Mesendoderm (in vitro differentiated cells): ENCODE measurements around the gene MPZL2.

ENCODE experiments used
- DNase-seq: peaks from one replicate; pipeline ENCODE4 v3.0.0; 2013
- H2AK5ac ChIP-seq: 2 replicates; pipeline ENCODE4 v1.6.1; 2013; ENCODE audit warnings: low read length, inconsistent platforms
- H2BK120ac ChIP-seq: 2 replicates; pipeline ENCODE4 v1.6.1; 2013; ENCODE audit warnings: low read depth, mild to moderate bottlenecking, low read length, moderate library complexity, mixed read lengths
- H2BK15ac ChIP-seq: replicated peaks from 2 replicates; pipeline ENCODE4 v1.6.1; 2013; ENCODE audit warnings: low read depth, mild to moderate bottlenecking, moderate library complexity
- H2BK5ac ChIP-seq: 2 replicates; pipeline ENCODE4 v1.6.1; 2013; ENCODE audit warnings: low read length, inconsistent platforms
- H3K18ac ChIP-seq: 2 replicates; pipeline ENCODE4 v1.6.1; 2013; ENCODE audit warnings: mild to moderate bottlenecking, low read length, mixed read lengths
- H3K23ac ChIP-seq: one replicate; pipeline ENCODE4 v1.6.1; 2013; ENCODE audit warnings: low read length
- H3K27ac ChIP-seq: 2 replicates; pipeline ENCODE4 v1.5.1; 2013; ENCODE audit warnings: low read depth, mild to moderate bottlenecking, inconsistent platforms, low read length, moderate library complexity
- H3K27me3 ChIP-seq: 2 replicates; pipeline ENCODE4 v1.6.1; 2013; ENCODE audit warnings: low read length, control low read depth, mild to moderate bottlenecking, inconsistent platforms; ENCODE audit not compliant: insufficient read depth, poor library complexity
- H3K36me3 ChIP-seq: 2 replicates; pipeline ENCODE4 v1.6.1; 2013; ENCODE audit warnings: low read length, inconsistent platforms; ENCODE audit not compliant: control insufficient read depth, insufficient read depth
- H3K4ac ChIP-seq: one replicate; pipeline ENCODE4 v1.6.1; 2013; ENCODE audit warnings: low read depth, mild to moderate bottlenecking, low read length, moderate library complexity
- H3K4me1 ChIP-seq: 2 replicates; pipeline ENCODE4 v1.6.1; 2013; ENCODE audit warnings: low read depth, low read length, inconsistent platforms; ENCODE audit not compliant: control insufficient read depth
- H3K4me2 ChIP-seq: 2 replicates; pipeline ENCODE4 v1.6.1; 2013; ENCODE audit warnings: low read length
- H3K4me3 ChIP-seq: 2 replicates; pipeline ENCODE4 v1.5.1; 2013; ENCODE audit warnings: mild to moderate bottlenecking, low read length
- H3K56ac ChIP-seq: one replicate; pipeline ENCODE4 v1.6.1; 2013; ENCODE audit warnings: low read length
- H3K79me1 ChIP-seq: 2 replicates; pipeline ENCODE4 v1.6.1; 2013; ENCODE audit warnings: low read length, inconsistent platforms
- H3K79me2 ChIP-seq: 2 replicates; pipeline ENCODE4 v1.6.1; 2013; ENCODE audit warnings: mild to moderate bottlenecking, low read length; ENCODE audit not compliant: control insufficient read depth, insufficient read depth
- H3K9ac ChIP-seq: 2 replicates; pipeline ENCODE4 v1.6.1; 2013; ENCODE audit warnings: low read length, inconsistent platforms
- H4K5ac ChIP-seq: one replicate; pipeline ENCODE4 v1.6.1; 2013; ENCODE audit warnings: low read length
- H4K8ac ChIP-seq: one replicate; pipeline ENCODE4 v1.6.1; 2013; ENCODE audit warnings: low read depth, mild to moderate bottlenecking, control low read depth, low read length, moderate library complexity
- WGBS: extraction: QIAGEN DNeasy Blood & Tissue Kit; methylation state at CpG from one replicate; pipeline ENCODE4 v1.1.7; 2013; ENCODE audit warnings: low lambda C conversion rate, missing lambda C conversion rate; ENCODE audit not compliant: insufficient coverage; ENCODE audit errors: extremely low coverage; 5-methylcytosine and 5-hydroxymethylcytosine counted together

MPZL2 gene

DNA sequence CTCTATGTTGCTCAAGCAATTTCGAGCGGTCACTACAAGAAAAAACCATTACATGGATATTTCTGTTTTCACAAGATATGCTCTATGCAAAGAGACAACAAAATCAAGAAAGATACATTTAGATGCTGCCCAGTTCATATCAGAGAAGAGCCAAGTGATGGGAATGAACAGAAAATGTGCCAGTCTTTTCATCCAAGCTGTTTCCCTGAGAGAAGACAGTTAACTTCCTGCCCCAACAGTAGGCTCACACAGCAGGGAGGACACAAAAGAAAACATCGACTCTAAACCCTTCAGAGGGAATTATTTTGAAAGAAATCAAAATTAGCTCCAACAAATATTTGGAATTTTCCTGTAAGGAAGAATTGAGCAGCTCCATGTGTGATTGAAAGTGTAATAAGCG, 50.9 kb downstream of the MPZL2 start:
- Histone ChIP-seq H2BK120ac (no peak overlapping the region), H3K27me3 (no peaks in the 10 kb centered on the region), H3K9ac (no peak overlapping the region), H2BK5ac (no peak overlapping the region), H3K23ac (no peak overlapping the region), H3K4me2 (no peak overlapping the region), H3K4me1 (peaks cover 6% of the 10 kb centered on the region), H3K36me3 (no peaks in the 10 kb centered on the region), H4K5ac (no peak overlapping the region), H3K56ac (no peak overlapping the region), H3K18ac (no peak overlapping the region), H2BK15ac (no peak overlapping the region), H3K4me3 (no peak overlapping the region), H2AK5ac (no peak overlapping the region), H3K27ac (no peak overlapping the region), H3K79me2 (no peaks in the 10 kb centered on the region), H3K79me1 (no peaks in the 10 kb centered on the region), H3K4ac (no peak overlapping the region), H4K8ac (no peak overlapping the region)
- 100% methylated on average over 1 of the region's 4 CpGs for WGBS
- DNase-seq = no peak

GRCh38 chr11:118212781-118213191, 51.3 kb downstream of the MPZL2 start:
- no peak overlapping the region for H2BK5ac ChIP-seq
- peaks cover 6% of the 10 kb centered on the region for H3K4me1 ChIP-seq
- H3K27me3 ChIP-seq = no peaks in the 10 kb centered on the region
- no peak overlapping the region for H3K27ac ChIP-seq
- H3K4me3 ChIP-seq = no peak overlapping the region
- no peaks in the 10 kb centered on the region for H3K36me3 ChIP-seq
- no peak overlapping the region for H3K23ac ChIP-seq
- peak; percentile 12 for DNase-seq
- H3K56ac ChIP-seq = no peak overlapping the region
- H3K79me1 ChIP-seq = no peaks in the 10 kb centered on the region
- H3K79me2 ChIP-seq = no peaks in the 10 kb centered on the region
- no peak overlapping the region for H3K18ac ChIP-seq
- no peak overlapping the region for H3K4me2 ChIP-seq
- H2BK120ac ChIP-seq = no peak overlapping the region
- H2AK5ac ChIP-seq = no peak overlapping the region
- H3K9ac ChIP-seq = no peak overlapping the region
- no peak overlapping the region for H2BK15ac ChIP-seq
- H4K5ac ChIP-seq = no peak overlapping the region
- no peak overlapping the region for H4K8ac ChIP-seq
- H3K4ac ChIP-seq = no peak overlapping the region
- WGBS = no CpG with 5 or more reads among the region's 2 CpGs

GRCh38 chr11:118212131-118212725, 51.9 kb downstream of the MPZL2 start:
- no peak overlapping the region for H3K4me2 ChIP-seq
- H2AK5ac ChIP-seq = no peak overlapping the region
- H2BK5ac ChIP-seq = no peak overlapping the region
- no peak overlapping the region for H2BK15ac ChIP-seq
- no peaks in the 10 kb centered on the region for H3K27me3 ChIP-seq
- no peak overlapping the region for H3K56ac ChIP-seq
- no peaks in the 10 kb centered on the region for H3K36me3 ChIP-seq
- no peak overlapping the region for H4K5ac ChIP-seq
- H3K4me3 ChIP-seq = no peak overlapping the region
- no peaks in the 10 kb centered on the region for H3K79me2 ChIP-seq
- no peak overlapping the region for H3K27ac ChIP-seq
- no peak overlapping the region for H3K4ac ChIP-seq
- no peak overlapping the region for H3K9ac ChIP-seq
- H2BK120ac ChIP-seq = no peak overlapping the region
- peaks cover 6% of the 10 kb centered on the region for H3K4me1 ChIP-seq
- H3K79me1 ChIP-seq = no peaks in the 10 kb centered on the region
- DNase-seq = peak; percentile 88
- no CpG with 5 or more reads among the region's 7 CpGs for WGBS
- H3K18ac ChIP-seq = no peak overlapping the region
- no peak overlapping the region for H3K23ac ChIP-seq
- H4K8ac ChIP-seq = no peak overlapping the region

DNA sequence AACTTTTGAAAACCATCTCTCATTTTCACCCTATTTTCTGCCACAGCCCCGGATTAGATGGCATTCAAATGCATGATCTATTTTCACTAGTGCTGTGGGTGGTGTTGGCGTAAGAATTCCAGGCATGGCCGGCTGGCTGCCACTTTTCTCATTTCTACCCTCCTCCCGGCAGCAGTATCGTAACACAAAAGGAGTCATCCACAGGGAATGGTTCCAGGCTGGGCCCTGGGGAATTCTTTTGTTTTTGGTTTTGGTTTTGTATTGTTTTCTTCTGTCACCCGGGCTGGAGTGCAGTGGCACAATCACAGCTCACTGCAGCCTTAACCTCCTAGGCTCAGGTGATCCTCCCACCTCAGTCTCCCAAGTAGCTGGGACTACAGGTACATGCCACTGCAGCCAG, 53.1 kb downstream of the MPZL2 start:
- Histone ChIP-seq H3K27me3 (no peaks in the 10 kb centered on the region), H3K9ac (no peak overlapping the region), H3K79me2 (no peaks in the 10 kb centered on the region), H4K5ac (no peak overlapping the region), H3K23ac (no peak overlapping the region), H3K4me3 (no peak overlapping the region), H3K4me1 (peaks cover 6% of the 10 kb centered on the region), H3K18ac (no peak overlapping the region), H2BK120ac (no peak overlapping the region), H3K4me2 (no peak overlapping the region), H3K79me1 (no peaks in the 10 kb centered on the region), H2BK5ac (no peak overlapping the region), H2BK15ac (no peak overlapping the region), H3K56ac (no peak overlapping the region), H3K27ac (no peak overlapping the region), H3K4ac (no peak overlapping the region), H4K8ac (no peak overlapping the region), H2AK5ac (no peak overlapping the region), H3K36me3 (no peaks in the 10 kb centered on the region)
- no CpG with 5 or more reads among the region's 6 CpGs for WGBS
- peak; percentile 71 for DNase-seq

DNA sequence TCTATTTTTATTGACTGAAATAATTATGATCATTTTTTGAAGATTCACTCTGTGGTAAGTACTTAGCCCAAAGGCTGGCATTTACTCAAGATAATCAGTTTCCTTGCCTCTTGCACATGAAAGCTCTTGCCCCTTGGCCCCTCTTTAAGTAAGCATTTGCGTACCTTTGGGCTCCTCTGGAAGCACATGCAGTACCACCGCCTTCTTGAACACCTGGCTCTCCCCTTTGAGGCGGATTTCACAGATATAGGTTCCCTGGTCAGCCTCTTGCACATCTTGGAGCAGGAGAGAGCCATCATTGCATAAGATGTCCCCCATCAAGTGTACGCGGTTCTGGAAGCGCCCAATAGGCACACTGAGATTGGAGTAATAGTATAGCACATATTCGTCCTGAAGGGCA, 53.8 kb downstream of the MPZL2 start:
- Histone ChIP-seq H2BK5ac (no peak overlapping the region), H3K9ac (no peak overlapping the region), H3K36me3 (no peaks in the 10 kb centered on the region), H2BK15ac (no peak overlapping the region), H3K4me2 (no peak overlapping the region), H3K23ac (no peak overlapping the region), H3K18ac (no peak overlapping the region), H3K4me1 (peaks cover 6% of the 10 kb centered on the region), H3K27me3 (no peaks in the 10 kb centered on the region), H3K56ac (no peak overlapping the region), H3K4ac (no peak overlapping the region), H3K79me1 (no peaks in the 10 kb centered on the region), H2BK120ac (no peak overlapping the region), H2AK5ac (no peak overlapping the region), H3K27ac (no peak overlapping the region), H4K8ac (no peak overlapping the region), H3K79me2 (no peaks in the 10 kb centered on the region), H4K5ac (no peak overlapping the region), H3K4me3 (no peak overlapping the region)
- DNase-seq = no peak
- no CpG with 5 or more reads among the region's 7 CpGs for WGBS

DNA sequence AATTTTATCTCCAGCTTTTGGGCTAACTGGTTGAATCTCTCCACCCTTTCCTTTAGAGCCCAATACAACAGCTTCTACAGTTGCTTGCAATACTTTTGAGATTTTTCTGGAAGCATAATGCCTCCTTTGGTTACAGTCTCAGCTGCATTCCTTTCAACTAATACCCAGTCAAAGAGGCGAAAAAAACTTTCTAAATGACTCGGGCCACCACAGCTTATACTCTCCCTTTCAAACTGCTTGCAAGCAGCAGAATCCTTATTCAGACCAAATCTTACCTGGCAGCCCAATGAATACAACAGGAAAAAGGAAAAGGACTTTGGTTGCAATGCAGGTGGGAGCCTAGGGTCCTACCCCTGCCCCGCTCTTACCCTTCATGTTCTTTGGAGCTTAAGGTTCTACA, 55.1 kb downstream of the MPZL2 start:
- no peak overlapping the region for H3K23ac ChIP-seq
- no peaks in the 10 kb centered on the region for H3K79me2 ChIP-seq
- no peaks in the 10 kb centered on the region for H3K27me3 ChIP-seq
- no peak overlapping the region for H2AK5ac ChIP-seq
- H4K8ac ChIP-seq = no peak overlapping the region
- no peak overlapping the region for H2BK15ac ChIP-seq
- no peak overlapping the region for H3K4me2 ChIP-seq
- no peak for DNase-seq
- no peak overlapping the region for H4K5ac ChIP-seq
- no peak overlapping the region for H3K18ac ChIP-seq
- H3K56ac ChIP-seq = no peak overlapping the region
- H3K79me1 ChIP-seq = no peaks in the 10 kb centered on the region
- H3K27ac ChIP-seq = no peak overlapping the region
- no peaks in the 10 kb centered on the region for H3K36me3 ChIP-seq
- H3K9ac ChIP-seq = no peak overlapping the region
- WGBS = no CpG with 5 or more reads among the region's 3 CpGs
- H2BK5ac ChIP-seq = no peak overlapping the region
- peaks cover 6% of the 10 kb centered on the region for H3K4me1 ChIP-seq
- no peak overlapping the region for H2BK120ac ChIP-seq
- no peak overlapping the region for H3K4ac ChIP-seq
- H3K4me3 ChIP-seq = no peak overlapping the region
